HG02759 (cell line): Measurements from ENCODE around the gene GPM6B.

Source experiments
- ATAC-seq: cut with Tn5 transposase; IDR thresholded peaks from one replicate; pipeline ENCODE4 v1.9.1; 2021; ENCODE audit warnings: mild to moderate bottlenecking, moderate library complexity; ENCODE audit not compliant: unreplicated experiment

The GPM6B gene

DNA sequence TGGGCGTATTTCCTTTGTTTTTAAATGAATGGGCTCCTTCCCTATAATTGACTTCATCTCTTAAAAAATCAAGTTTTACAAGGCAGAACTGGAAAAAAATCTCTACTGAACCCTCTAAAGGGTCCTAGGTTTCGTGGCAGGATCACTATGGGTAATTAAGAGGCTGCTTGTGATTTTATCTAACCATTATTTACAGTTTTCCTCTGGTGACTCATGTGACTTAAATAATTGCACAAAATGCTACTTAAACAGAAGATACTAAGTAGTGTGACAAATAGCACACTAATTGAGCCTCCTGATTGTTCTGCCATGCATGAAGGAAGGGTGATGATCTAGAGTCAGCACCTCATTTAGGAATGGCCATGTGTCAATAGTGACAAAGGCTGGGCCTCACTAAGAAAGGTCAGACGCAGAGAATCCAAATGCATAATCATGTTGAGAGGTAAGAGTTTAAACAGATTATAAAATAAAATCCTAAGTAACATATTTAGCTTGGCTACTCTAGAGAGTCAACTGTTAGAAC is 46.8 kb downstream of the GPM6B start:
- no peak for ATAC-seq

DNA sequence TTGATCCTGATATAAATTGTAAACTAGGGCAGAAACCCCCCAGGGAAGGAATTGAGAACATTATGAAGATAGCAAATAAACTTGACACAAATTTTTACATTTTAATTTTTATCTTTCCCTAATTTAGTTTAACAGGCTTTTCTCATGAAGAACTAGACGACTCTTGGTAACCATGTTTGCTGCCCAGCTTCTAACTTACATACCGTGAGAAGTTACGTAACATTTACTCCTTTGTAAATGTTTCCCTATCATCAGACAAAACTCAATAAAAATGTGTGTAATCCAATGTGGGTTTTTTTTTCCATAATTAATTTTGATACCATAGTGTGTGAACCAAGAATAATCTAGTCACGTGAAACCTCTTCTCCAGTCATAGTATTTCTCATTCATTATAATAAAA is 48.0 kb downstream of the GPM6B start:
- ATAC-seq: no peak

DNA sequence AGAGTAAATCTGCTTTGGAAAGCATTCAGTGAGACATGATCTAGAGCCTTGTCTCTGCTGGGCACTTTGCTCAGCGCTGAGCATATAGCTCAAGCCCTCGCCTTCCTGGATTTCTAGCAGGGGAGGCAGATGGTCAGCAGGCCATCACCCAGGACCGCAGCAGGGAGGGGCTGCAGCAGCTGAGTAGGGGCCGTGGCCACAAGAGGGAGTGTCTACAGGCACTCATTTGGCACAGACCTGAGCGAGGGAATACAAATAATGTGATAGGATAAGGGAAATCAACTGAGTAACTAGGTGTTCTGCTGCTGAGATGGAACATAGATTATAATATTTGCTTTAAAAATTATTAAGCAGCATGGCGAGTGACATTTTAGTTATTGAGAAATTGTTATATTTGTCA is 52.1 kb downstream of the GPM6B start:
- no peak for ATAC-seq

DNA sequence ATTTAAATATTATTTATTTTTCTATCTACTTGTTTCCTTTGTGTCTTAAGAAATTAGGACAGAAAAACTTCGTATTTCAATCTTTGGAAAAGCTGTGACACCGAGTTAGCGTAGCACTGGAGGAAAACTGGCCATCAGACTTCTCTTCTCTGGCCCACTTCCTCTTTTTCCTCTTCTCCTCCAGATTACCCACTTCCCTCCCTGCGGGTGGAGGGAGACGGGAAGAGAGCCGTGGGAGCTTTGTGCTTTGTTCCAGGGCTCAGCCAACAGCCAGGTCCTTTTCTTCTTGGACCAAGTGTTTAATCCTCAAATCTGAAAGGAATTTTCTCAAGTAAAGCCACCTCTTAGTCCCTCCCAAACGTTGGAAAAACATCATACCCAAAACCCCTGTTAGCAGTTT is 52.6 kb downstream of the GPM6B start:
- ATAC-seq: no peak

DNA sequence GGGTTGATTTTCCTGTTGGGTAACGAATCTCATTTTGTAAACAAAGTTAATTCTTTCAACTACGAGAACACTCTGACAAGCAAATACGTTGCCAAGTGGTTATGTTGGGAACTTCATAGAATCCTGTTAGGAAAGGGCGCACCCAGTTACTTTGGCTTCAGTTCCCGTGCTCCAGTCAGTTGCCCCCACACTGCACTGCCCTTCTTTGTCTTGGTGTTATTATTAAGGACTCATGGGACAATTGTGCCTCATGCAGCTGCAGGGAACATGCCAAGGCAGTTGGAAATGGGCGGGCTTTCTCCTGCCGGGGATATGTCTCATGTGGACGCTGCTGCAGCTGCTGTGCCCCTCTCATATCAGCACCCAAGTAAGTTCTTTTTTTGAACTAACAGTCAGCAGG is 53.4 kb downstream of the GPM6B start:
- ATAC-seq: no peak

DNA sequence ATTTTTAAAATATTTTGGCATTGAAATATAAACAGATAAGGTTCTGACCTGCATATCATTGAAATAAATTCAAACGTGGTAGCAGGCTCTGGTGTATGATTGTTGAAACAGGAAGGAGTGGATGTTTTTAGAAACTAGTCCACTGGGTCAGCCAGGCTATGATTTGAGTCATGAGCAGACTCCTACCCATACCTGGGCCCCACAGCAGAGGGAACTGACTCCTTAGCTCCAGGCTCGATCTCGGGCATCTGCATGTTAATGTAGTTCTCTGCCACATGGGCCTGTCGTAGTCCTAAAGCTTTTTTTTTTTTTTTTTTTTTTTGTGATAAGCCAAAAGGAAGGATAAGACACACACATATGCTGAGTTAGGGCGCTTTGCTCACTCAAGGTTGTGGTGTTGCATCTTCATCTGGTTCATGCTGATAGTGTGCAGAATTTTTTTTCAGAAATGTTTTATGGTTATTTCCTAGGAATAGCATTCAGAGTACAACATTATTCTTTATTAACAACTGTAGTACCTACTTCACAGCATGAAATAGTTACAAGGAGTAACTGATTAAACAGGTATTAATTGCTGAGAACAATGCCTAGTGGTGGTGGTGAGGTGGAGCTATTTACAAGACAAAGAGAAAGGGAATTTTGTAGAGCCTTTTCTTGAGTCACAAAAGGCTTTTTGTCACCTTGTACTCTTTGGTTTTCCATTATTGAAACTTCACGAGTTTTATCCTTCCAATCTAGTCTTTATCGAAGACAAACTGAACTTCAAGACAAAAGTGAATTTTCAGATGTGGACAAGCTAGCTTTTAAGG is 55.1 kb downstream of the GPM6B start:
- ATAC-seq: peak; percentile 73

DNA sequence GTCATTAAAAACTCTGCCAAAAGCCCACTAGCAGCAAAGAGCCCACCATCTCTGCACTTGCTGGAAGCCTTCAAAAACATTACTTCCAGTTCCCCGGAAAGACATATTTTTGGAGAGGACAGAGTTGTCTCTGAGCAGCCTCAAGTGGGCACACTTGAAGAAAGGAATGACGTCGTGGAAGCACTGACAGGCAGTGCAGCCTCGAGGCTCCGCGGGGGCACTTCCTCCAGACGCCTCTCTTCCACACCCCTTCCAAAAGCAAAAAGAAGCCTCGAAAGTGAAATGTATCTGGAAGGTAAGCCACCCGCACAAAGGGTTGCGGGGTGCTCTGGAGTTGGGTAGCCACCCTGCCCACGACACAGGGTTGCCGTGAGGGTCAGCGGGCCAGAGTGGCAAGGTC is 56.5 kb downstream of the GPM6B start:
- no peak for ATAC-seq

DNA sequence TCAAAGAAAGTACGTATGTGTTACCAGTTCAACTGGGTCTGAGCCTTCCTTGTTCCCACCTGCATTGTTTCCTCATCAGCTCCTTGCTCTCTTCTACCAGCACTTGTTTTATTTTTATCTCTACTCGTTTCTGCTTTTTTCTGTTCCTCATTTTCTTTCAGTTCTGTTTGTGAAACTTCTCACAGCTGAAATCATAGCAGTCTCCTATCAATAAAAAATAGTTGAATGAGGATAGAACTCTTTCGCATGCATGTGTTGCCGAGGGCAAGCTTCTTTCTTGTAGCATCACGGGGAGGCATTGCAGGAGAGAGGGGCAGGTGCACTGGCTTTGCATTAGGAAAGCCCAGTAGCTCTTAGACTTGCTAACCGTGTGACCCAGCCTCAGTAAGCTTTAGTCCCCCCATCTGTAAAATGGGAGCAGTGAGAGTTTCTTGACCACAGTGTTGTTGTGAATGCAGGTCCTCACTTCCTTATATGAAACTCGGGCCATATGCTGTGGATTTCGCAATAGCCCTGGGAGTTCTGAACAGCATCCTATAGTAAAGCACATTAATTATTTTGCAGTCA is 57.7 kb downstream of the GPM6B start:
- ATAC-seq: peak; percentile 73

DNA sequence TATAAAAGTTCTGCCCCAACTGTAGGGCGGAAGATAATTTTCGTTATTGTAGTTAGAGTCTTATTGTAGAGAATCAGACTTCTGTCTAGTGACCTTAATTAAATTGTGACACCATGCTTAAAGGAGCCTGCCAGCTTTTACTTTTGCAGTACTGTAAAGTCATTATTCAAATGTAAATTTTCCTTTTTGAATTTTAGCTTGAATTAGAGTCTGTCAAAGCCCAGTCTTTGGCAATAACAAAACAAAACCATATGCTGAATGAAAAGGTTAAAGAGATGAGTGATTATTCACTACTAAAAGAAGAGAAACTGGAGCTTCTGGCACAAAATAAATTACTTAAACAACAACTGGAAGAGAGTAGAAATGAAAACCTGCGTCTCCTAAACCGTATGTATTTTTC is 60.5 kb downstream of the GPM6B start:
- no peak for ATAC-seq

DNA sequence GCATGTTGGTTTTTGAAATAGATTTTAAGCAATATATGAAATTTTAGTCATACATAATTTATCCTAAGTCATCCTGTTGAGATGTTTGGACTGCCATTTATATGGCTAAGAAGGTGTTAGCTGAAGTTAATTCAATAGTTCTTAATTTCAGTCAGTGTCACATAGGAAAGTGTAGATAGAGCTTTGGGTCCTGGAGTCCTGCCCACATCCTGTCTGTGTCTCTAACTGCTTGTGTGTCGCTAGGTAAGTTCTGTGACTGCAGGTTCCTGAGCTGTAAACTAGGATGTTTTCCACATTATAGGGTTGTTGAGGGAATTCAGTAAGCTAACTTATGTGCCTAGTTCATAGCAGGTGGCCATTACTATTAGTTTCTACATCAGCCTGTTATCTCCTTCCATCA is 61.6 kb downstream of the GPM6B start:
- ATAC-seq: no peak

DNA sequence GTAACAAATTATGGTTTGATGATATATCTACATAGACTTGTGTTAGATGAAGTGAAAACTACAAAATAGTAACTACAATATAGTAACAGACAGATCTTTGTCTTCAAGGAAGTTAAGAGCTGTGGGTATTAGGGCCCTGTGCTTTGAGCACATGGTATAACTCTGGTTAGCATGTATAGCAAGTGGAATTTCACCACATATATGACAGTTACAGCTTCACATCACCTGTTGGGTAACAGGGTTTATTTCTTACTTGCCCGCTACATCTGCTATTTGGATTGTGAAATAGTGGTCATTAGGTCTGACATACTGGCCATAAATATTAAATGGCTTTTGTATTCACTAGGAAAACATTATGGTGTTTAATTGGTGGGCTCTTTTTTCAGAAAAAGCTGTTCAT is 62.1 kb downstream of the GPM6B start:
- no peak for ATAC-seq

DNA sequence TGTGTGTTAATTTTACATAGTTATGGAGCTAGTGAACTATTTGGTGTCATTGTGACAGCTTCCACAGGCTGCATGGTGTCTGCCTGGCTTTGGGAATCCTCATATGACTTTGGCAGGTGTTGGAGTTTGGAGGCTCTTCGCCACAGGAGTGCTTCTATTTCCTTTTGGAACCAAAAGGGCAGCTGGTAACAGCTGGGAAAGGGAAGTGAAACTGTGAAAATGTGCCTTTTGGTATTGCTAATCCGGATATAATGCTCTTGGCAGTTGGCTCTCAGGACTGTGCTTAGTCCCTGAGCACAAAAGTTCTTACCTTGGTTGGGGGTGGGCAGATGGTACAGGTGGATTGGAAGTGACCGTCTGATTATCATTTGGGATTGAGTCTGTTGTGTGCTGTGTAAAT is 64.2 kb downstream of the GPM6B start:
- ATAC-seq: peak; percentile 60

DNA sequence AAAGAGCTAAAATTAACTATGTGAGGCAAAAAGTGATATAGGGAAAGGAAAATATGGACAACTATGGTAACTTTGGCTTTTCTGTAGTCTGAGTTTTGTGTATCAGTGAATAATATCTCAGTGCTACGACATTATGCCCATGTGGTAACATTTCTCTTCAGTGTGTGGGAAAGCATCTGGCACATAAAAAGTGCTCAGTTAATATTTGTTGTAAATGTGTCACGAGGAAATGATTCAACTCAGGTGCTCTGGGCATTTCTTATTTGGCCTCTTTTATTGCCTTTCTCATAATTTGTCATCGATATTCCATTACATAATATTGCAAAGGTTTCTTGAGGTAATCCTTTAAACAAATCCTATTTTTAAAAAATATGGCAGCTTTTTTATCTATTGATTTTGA is 64.8 kb downstream of the GPM6B start:
- ATAC-seq: no peak

DNA sequence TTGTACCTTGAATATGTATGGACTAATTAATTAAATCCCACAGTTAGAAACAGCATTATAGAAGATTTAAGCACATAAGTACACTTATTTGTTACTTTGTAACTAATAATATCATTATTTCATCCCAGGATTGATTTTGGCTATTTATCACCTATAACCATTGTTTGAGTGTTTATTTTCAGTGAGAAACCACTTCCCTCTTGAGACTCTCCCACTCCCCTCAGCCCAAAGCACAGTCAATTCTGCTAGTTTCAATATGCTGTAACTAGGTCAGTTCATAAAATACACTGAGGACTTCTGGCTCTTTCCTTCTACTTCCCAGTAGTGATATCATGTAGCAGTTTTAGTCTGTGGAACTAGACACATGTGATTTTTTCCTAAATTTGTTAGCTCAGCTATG is 66.1 kb downstream of the GPM6B start:
- ATAC-seq: no peak

DNA sequence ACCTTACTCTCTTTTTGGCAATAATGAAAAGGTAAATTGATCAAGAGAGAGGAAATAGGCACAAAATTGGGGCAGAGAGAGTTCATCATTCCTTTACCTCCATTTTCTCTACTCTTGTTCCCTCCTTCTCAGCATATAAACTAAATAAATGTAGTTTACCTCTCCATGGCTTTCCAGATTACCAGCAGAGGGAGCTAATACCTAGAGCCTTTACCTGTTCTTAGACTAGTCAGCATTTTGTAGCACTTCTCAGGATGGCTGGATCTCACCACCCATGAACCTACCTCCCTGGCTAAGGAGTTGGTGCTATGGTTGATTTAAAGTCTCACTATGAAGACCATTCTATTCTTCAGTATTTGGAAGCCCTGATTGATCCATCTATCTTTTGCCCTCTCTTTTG is 66.7 kb downstream of the GPM6B start:
- no peak for ATAC-seq

DNA sequence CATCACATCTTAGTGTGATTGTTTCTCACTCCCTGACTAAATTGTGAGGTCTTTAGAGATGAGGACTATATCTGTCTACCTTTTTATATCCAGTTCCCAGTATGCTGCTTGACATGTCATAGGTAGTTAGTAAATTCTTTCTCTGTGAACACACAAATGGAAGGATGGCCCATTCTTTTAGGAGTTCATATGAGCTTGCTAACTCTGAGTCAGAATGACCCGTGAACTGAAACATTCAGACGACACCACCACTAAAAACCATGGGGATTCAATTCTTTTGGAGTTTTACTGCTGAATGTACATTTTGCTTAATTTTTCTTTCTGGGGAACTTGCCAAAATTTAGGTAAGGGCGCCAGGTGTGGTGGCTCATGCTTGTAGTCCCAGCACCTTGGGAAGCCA is 68.4 kb downstream of the GPM6B start:
- no peak for ATAC-seq

DNA sequence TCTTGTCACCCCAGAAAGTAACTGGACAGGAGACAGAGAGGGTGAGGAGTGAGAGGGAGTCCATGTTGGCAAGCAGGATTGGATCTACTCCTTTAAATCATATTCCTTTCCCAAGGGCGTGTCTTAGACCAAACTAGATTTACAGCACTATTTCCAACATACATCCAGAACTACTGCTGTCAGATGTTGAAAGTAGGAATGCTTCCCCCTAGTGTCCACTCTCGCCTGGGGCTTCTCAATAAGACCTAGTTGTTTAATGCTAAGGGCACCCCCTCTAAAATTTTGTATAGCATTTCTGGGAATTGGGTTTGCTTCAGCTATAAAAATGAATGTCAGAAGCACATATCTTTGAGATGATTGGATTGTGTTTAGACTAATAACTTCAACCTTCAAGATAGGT is 69.1 kb downstream of the GPM6B start:
- no peak for ATAC-seq

DNA sequence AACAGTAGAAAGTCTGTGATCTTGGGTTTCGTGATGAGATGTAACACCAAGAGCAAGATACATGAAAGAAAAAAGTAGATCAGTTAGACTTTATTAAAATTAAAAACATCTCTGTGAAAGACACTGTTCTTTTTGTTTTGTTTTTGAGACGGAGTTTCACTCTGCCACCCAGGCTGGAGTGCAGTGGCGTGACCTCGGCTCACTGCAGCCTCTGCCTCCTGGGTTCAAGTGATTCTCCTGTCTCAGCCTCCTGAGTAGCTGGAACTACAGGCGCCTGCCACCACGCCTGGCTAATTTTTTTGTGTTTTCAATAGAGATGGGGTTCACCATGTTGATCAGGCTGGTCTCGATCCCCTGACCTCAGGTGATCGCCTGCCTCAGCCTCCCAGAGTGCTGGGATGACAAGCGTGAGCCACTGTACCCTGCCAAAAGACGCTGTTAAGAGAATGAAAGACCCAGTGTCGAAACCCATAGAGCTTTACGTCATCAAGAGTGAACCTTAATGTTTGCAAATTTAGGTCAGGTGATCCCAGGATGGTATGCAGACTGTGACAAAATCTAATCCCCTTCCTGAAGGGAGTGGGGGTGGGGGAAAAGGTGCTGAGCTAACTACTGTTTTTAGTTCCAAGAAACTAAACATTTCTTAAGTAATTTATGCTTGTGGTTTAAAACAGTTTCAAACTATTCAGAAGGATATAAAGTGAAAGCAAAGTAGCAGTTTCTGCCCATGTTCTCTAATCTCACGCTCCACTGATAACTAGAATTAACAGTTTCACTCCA is 74.3 kb downstream of the GPM6B start:
- ATAC-seq: peak; percentile 90

DNA sequence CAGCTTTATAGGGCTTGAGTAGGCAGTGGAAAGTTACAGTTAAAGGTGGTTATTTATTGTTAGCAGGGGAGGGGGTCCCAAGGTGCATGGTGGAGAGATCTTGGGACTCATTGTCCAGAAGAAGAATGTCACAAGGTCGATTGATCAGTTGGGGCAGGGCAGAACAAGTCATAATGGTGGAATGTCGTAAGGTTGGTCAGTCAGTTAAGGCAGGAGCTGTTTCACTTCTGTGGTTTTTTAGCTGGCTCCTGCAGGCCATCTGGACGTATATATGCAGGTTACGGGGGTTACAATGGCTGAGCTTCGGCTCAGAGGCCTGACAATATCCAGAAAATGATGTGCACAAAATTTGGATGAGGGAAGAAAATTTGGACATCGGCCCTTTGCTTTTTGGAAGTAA is 75.2 kb downstream of the GPM6B start:
- ATAC-seq: no peak

DNA sequence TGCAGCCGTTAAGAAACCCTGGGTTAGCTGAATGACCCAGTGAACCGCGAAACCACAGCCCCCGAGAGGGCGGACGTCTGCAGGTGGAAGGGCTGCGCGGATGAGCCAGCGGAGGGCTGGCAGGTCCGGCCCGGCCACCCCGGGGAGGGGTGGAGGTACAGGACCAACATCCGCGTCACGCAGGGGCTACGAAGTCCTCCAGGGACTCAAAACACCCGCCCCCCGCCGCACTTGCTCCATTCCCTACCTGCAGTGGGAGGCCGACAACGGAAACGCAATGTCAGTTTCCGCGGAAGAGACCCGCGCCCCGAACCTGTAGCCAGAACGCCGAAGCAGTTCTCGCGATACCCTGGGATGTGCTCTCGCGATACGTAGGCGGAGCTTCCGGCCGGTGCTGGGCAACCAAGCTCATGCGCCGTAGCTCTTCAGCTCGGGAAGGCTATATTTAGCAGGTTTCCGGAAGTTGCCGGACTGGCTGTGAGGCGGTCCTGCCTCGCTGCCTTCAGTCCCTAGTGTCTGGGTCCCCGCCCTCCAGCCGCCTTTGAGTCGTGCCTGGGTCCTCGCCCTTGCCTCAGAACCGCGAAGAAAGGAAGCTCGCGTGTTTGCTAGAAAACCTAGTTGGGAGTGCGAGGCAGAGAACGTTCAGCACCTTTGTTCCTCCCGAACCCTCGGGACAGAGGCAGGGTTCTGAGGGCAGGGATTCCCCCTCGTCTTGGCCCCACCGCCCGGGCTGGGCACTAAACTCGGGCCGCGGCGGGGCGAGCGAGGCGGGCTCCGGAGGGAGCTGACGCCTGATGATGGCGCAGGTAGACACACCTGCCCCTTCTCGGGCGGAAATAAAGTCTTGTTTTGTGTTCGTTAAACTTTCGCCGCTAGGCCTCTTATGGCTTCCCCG is 82.4 kb downstream of the GPM6B start, which contains the start of the genes OFD1 and TRAPPC2:
TSS of gene OFD1 (plus strand) at position 471 of the 895 bp plus-strand sequence. CDS start at position 795, 324 bp downstream.
TSS of gene TRAPPC2 (minus strand) at position 343 of the 895 bp plus-strand sequence. CDS start 14,657 bp downstream, outside the sequence.
- peak; percentile 89 for ATAC-seq

DNA sequence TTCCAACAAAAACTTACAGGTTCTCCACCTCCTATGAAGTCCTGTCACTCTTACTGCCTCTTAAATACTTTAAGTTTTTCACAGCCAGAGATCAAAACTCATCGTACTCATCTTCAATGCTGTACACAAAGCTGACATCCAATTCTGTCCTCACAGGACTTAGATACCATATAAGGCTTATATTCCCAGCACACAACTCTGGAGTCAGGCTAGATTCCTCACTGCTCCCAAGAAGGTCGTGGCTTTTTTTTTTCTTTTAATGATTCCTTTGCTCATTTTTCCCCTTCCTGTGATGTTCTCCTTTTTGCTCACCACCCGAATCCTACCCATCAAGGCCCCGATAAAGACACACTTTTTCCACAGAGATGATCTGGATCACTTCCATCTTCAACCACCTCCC is 83.4 kb downstream of the GPM6B start:
- ATAC-seq: no peak
